Tibial nerve (tissue), 4 donors: ENCODE data around the gene PTMA.

Experiments
- EP300 ChIP-seq, 2 donors: sonication (generic); formaldehyde crosslinking; IDR thresholded peaks; one replicate each; pipeline ENCODE4 v1.6.1; 2017; ENCODE audit warnings: antibody characterized with exemption in 2 of 2, mild to moderate bottlenecking in 1 of 2
- POLR2A ChIP-seq, 2 donors: fragments of 450-650 bp; IDR thresholded peaks; one replicate each; pipeline ENCODE4 v1.6.1; 2017; ENCODE audit warnings: antibody characterized with exemption in 2 of 2, mild to moderate bottlenecking in 2 of 2, moderate library complexity in 2 of 2
- TF ChIP-seq, protein P1 (sequence below), 5 experiments: fragments of 200-600 bp in 3 of 5; fragments of 450-650 bp in 2 of 5; sonication (generic) in 3 of 5; IDR thresholded peaks; one replicate each; pipeline ENCODE4 v1.5.1; 2016 to 2019; ENCODE audit warnings: antibody characterized with exemption in 5 of 5, mild to moderate bottlenecking in 3 of 5, moderate library complexity in 2 of 5

GRCh38 chr2:231722721-231723307 is 14.5 kb downstream of the PTMA start:
- TF ChIP-seq POLR2A (IDR thresholded peaks at IDR 0.05) (no peak), EP300 (IDR thresholded peaks at IDR 0.05) (no peak)
- TF ChIP-seq, protein P1, sequence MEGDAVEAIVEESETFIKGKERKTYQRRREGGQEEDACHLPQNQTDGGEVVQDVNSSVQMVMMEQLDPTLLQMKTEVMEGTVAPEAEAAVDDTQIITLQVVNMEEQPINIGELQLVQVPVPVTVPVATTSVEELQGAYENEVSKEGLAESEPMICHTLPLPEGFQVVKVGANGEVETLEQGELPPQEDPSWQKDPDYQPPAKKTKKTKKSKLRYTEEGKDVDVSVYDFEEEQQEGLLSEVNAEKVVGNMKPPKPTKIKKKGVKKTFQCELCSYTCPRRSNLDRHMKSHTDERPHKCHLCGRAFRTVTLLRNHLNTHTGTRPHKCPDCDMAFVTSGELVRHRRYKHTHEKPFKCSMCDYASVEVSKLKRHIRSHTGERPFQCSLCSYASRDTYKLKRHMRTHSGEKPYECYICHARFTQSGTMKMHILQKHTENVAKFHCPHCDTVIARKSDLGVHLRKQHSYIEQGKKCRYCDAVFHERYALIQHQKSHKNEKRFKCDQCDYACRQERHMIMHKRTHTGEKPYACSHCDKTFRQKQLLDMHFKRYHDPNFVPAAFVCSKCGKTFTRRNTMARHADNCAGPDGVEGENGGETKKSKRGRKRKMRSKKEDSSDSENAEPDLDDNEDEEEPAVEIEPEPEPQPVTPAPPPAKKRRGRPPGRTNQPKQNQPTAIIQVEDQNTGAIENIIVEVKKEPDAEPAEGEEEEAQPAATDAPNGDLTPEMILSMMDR (IDR thresholded peaks at IDR 0.05) = no peak
